ENCODE measurements around the gene GRN. TPM values are rescaled to one million over a fixed set of nuclear protein-coding genes. Genes with fewer than 3 reads are reported as not detected.
"Not testable (repeated sequence)": the region's sequence is repeated elsewhere in the genome, so short reads cannot be mapped to it uniquely, and the experiment has no call there.

The GRN gene
- total and polyA plus RNA-seq, 9 of the 15 experiments (the other 6 are each of a cell fraction or from before 2014, with no cell fraction given), result 5.4 to 75.3 (median 20.7) TPM

DNA sequence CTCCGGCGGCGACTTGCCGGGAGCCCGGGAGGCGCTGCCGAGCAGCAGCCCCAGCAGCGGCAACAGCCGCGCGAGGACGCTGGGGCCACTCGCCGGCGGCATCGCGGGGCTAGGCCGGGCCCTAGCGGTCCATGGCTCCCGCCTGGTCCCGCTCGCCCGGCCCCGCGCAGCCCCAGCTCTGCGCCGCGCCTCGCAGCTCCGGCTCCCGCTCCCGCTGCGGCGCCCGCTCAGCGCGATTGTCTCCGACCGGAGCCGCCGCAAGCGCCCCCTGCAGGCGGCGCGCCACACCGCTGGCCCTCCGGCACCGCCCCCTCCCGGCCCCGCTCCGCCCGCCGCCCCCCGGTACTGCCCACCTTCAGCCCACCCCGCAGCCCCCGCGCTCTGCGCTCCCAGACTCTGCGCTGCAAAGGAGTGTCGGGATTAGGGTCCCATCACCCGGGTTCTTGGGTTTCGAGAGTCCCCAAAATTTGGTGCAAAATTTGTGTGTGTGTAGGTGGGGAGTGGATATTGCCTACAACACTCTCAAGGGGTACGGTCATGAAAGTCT lies 18.6 kb downstream of the GRN start, which contains the start of gene FAM171A2 (continued):
- TF ChIP-seq GABPB2 (CRISPR knock-in tag; conservative IDR thresholded peaks at IDR 0.05) (no peak), ZNF146 (CRISPR knock-in tag; IDR thresholded peaks at IDR 0.05; ENCODE audit: unreplicated experiment) (no peak)
- TF ChIP-seq, protein P1, sequence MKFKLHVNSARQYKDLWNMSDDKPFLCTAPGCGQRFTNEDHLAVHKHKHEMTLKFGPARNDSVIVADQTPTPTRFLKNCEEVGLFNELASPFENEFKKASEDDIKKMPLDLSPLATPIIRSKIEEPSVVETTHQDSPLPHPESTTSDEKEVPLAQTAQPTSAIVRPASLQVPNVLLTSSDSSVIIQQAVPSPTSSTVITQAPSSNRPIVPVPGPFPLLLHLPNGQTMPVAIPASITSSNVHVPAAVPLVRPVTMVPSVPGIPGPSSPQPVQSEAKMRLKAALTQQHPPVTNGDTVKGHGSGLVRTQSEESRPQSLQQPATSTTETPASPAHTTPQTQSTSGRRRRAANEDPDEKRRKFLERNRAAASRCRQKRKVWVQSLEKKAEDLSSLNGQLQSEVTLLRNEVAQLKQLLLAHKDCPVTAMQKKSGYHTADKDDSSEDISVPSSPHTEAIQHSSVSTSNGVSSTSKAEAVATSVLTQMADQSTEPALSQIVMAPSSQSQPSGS (CRISPR knock-in tag; IDR thresholded peaks at IDR 0.05), result no peak
- TF ChIP-seq, protein P2, sequence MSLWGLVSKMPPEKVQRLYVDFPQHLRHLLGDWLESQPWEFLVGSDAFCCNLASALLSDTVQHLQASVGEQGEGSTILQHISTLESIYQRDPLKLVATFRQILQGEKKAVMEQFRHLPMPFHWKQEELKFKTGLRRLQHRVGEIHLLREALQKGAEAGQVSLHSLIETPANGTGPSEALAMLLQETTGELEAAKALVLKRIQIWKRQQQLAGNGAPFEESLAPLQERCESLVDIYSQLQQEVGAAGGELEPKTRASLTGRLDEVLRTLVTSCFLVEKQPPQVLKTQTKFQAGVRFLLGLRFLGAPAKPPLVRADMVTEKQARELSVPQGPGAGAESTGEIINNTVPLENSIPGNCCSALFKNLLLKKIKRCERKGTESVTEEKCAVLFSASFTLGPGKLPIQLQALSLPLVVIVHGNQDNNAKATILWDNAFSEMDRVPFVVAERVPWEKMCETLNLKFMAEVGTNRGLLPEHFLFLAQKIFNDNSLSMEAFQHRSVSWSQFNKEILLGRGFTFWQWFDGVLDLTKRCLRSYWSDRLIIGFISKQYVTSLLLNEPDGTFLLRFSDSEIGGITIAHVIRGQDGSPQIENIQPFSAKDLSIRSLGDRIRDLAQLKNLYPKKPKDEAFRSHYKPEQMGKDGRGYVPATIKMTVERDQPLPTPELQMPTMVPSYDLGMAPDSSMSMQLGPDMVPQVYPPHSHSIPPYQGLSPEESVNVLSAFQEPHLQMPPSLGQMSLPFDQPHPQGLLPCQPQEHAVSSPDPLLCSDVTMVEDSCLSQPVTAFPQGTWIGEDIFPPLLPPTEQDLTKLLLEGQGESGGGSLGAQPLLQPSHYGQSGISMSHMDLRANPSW (CRISPR knock-in tag; IDR thresholded peaks at IDR 0.05), result no peak

DNA sequence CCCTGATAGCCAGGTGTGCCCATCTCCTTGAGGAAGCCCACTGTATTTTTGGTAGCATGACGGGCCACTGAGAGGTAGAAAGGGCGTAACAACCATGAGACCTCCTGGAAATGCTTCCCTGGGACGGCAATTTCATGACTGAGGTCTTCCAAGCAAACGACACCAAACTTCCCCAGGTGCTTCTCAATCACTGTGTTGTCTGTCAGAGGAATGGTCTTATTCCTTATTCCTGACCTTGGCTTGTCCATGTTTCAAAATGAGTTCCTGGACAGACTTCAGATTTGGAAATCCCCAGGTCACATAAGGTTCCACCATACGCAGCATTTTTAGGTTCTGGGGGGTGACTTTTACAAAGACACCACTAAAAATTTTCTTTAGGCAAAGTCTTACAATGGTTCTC lies 19.9 kb downstream of the GRN start:
- POLR2A ChIA-PET, result interaction anchor here (0.9 kb wide), 1 partner anchor 32 kb away, joined by 3 read pairs; no protein-coding TSS in a partner anchor
- H3K9me3 ChIP-seq (replicated peaks; ENCODE audit: control insufficient read depth, insufficient read depth, low read depth, low read length); H3K27ac ChIP-seq (ENCODE audit: extremely low read depth, low read depth, low read length); H3K27me3 ChIP-seq (ENCODE audit: control insufficient read depth in 2 of 2, insufficient read depth in 2 of 2, low read length in 2 of 2); H3K4me3 ChIP-seq; H4K20me1 ChIP-seq (replicated peaks; ENCODE audit: control insufficient read depth, insufficient read depth, low read length); H2AFZ ChIP-seq (ENCODE audit: low read depth, low read length); intact Hi-C loops (cut with micrococcal nuclease); BruUV-seq (replicated peaks); CTCF ChIA-PET (ENCODE audit: low intra/inter-chr PET ratio); H3K36me3 ChIP-seq (ENCODE audit: control insufficient read depth, insufficient read depth, low read length); DNase-seq (ENCODE audit: extremely low read depth in 1 of 4, low spot score in 3 of 4); ATAC-seq; H3K4me2 ChIP-seq (ENCODE audit: insufficient read depth, low read length); in situ Hi-C loops (cut with MboI); H3K79me2 ChIP-seq (ENCODE audit: control insufficient read depth, insufficient read depth, low read length); H3K9me1 ChIP-seq (ENCODE audit: control insufficient read depth, insufficient read depth, low read length); H3K9ac ChIP-seq (ENCODE audit: insufficient read depth in 1 of 2, low read depth in 2 of 2, low read length in 2 of 2); FAIRE-seq: not testable (repeated sequence)
- 0 out of 2 replicates have a peak, but pooled peaks have one; percentile 4 for TF ChIP-seq C11orf30 (IDR thresholded peaks at IDR 0.05; ENCODE audit: low read depth)
- 51% methylated on average over 4 of the region's 5 CpGs for WGBS (ENCODE audit: insufficient coverage, low coverage, missing lambda C conversion rate)
- H3K4me1 ChIP-seq (replicated peaks in 1 of 2; ENCODE audit: control insufficient read depth in 2 of 2, insufficient read depth in 2 of 2, low read length in 2 of 2), result peaks cover 5 to 31% of the 10 kb centered on the region in 2 experiments; a peak in 4 of 5 replicates

Measured in K562 (cell line).